GM19351 (cell line): Measurements from ENCODE around the gene SPNS3.
A peak's percentile ranks its signal among the peaks of the same experiment; 100 is the strongest.

Source experiments
- ATAC-seq: cut with Tn5 transposase; IDR thresholded peaks from one replicate; pipeline ENCODE4 v1.9.1; 2021; ENCODE audit warnings: mild to moderate bottlenecking, moderate library complexity; ENCODE audit not compliant: unreplicated experiment

The SPNS3 gene

GRCh38 chr17:4433515-4434031 lies at the start of gene SPNS3:
SPNS3 (plus strand) TSS chr17:4433940; CDS start chr17:4433968, 28 bp downstream.
- ATAC-seq: no peak

GRCh38 chr17:4386406-4386805 lies 47.3 kb upstream of the SPNS3 start:
- ATAC-seq: no peak

GRCh38 chr17:4387137-4387536 lies 46.6 kb upstream of the SPNS3 start:
- no peak for ATAC-seq

- ATAC-seq: no peak
Measured at GRCh38 chr17:4389079-4389478, 44.7 kb upstream of the SPNS3 start.

- no peak for ATAC-seq
Measured at GRCh38 chr17:4393806-4394205, 39.9 kb upstream of the SPNS3 start.

GRCh38 chr17:4394208-4395110 lies 39.3 kb upstream of the SPNS3 start:
- no peak for ATAC-seq

GRCh38 chr17:4395111-4395478 lies 38.6 kb upstream of the SPNS3 start:
- no peak for ATAC-seq

GRCh38 chr17:4397840-4398239 lies 35.9 kb upstream of the SPNS3 start:
- ATAC-seq: no peak

GRCh38 chr17:4405038-4405669 lies 28.6 kb upstream of the SPNS3 start:
- no peak for ATAC-seq

- no peak for ATAC-seq
Measured at GRCh38 chr17:4405699-4406098, 28.0 kb upstream of the SPNS3 start.

- no peak for ATAC-seq
Measured at GRCh38 chr17:4406386-4406785, 27.4 kb upstream of the SPNS3 start.

GRCh38 chr17:4407216-4407615 lies 26.5 kb upstream of the SPNS3 start:
- ATAC-seq: no peak

- ATAC-seq: no peak
Measured at GRCh38 chr17:4407851-4408250, 25.9 kb upstream of the SPNS3 start.

- no peak for ATAC-seq
Measured at GRCh38 chr17:4409659-4410058, 24.1 kb upstream of the SPNS3 start.

GRCh38 chr17:4411201-4411600 lies 22.5 kb upstream of the SPNS3 start:
- ATAC-seq: no peak

GRCh38 chr17:4412933-4413831 lies 20.6 kb upstream of the SPNS3 start:
- peak; percentile 63 for ATAC-seq

GRCh38 chr17:4417129-4417667 lies 16.5 kb upstream of the SPNS3 start:
- no peak for ATAC-seq

GRCh38 chr17:4420692-4421131 lies 13.0 kb upstream of the SPNS3 start:
- no peak for ATAC-seq

GRCh38 chr17:4422864-4423263 lies 10.9 kb upstream of the SPNS3 start:
- no peak for ATAC-seq

- no peak for ATAC-seq
Measured at GRCh38 chr17:4425398-4425797, 8.3 kb upstream of the SPNS3 start.
